HepG2 (cell line): ENCODE measurements around the gene SRRM4. TPM values are rescaled to one million over a fixed set of nuclear protein-coding genes. Genes with fewer than 3 reads are reported as not detected.

Source experiments
- ATAC-seq: fragments of 200-7000 bp; cut with Tn5 transposase; 3 replicates; pipeline ENCODE4 v1.9.1; 2020; ENCODE audit warnings: mild to moderate bottlenecking, moderate library complexity
- BruUV-seq: library from RNA; stranded (reverse); fragments of 400-500 nt; replicated peaks from 2 replicates; lab custom pipeline; 2021; lab: Mats Ljungman, UMichigan
- CTCF ChIA-PET: fragments of 300-600 bp; formaldehyde crosslinking; extraction: SDS; loops from one replicate; lab custom pipeline; 2021; ENCODE audit warnings: low total read pairs, inconsistent platforms, low intra/inter-chr PET ratio; lab: Yijun Ruan, JAX
- POLR2A ChIA-PET: fragments of 350-600 bp; sonication (Branson Sonifier 250); formaldehyde crosslinking; loops from one replicate; lab custom pipeline; 2020; ENCODE audit warnings: antibody characterized with exemption, inconsistent platforms; lab: Yijun Ruan, JAX
- DNase-seq: peaks from one replicate; pipeline ENCODE4 v3.0.0-alpha.2; 2015; ENCODE audit warnings: low spot score
- FAIRE-seq: peaks from 3 replicates; lab custom pipeline; 2011; peaks lifted over from hg19 to GRCh38; lab: Jason Lieb, UNC
- H2AFZ ChIP-seq: one replicate; pipeline ENCODE4 v1.6.1; 2011; ENCODE audit warnings: low read length, inconsistent platforms
- H3K27ac ChIP-seq: fragments of 300-600 bp; 3 replicates; pipeline ENCODE4 v1.8.0; 2011; ENCODE audit warnings: mixed run types, mild to moderate bottlenecking, mixed read lengths, low read length, inconsistent platforms; ENCODE audit not compliant: insufficient read depth; ENCODE audit errors: extremely low read length
- H3K27me3 ChIP-seq, 2 experiments: fragments of 200-600 bp in 1 of 2; 2 replicates in 1 of 2; 3 replicates in 1 of 2; pipeline versions ENCODE4 v1.6.0 to v1.8.0; 2011; ENCODE audit warnings: low read length in 2 of 2, mild to moderate bottlenecking in 2 of 2, moderate library complexity in 2 of 2, inconsistent platforms in 1 of 2; ENCODE audit not compliant: insufficient read depth in 2 of 2, control insufficient read depth in 1 of 2
- H3K36me3 ChIP-seq, 2 experiments: fragments of 200-600 bp in 1 of 2; replicated peaks in 1 of 2; 2 replicates in 1 of 2; 3 replicates in 1 of 2; pipeline versions ENCODE4 v1.5.1 to v1.8.0; 2011; ENCODE audit warnings: low read length in 2 of 2, inconsistent platforms in 1 of 2; ENCODE audit not compliant: insufficient read depth in 2 of 2, control insufficient read depth in 1 of 2
- H3K4me1 ChIP-seq: 2 replicates; pipeline ENCODE4 v1.5.1; 2012; ENCODE audit warnings: low read length, inconsistent platforms; ENCODE audit not compliant: insufficient read depth
- H3K4me2 ChIP-seq: 2 replicates; pipeline ENCODE4 v1.6.0; 2011; ENCODE audit warnings: low read depth, low read length, inconsistent platforms
- H3K4me3 ChIP-seq, 3 experiments: fragments of 200-600 bp in 1 of 3; sonication (generic), shearing (Covaris generic) in 1 of 3; replicated peaks in 1 of 3; 2 replicates each; pipeline ENCODE4 v1.5.1; 2011 to 2016; ENCODE audit warnings: low read length in 3 of 3, inconsistent platforms in 2 of 3, low read depth in 2 of 3, mild to moderate bottlenecking in 2 of 3, control low read depth in 1 of 3, mixed read lengths in 1 of 3; ENCODE audit not compliant: insufficient read depth in 1 of 3
- H3K79me2 ChIP-seq: one replicate; pipeline ENCODE4 v1.6.1; 2011; ENCODE audit warnings: low read length, inconsistent platforms; ENCODE audit not compliant: insufficient read depth
- H3K9ac ChIP-seq: 2 replicates; pipeline ENCODE4 v1.6.0; 2011; ENCODE audit warnings: mild to moderate bottlenecking, low read depth, low read length, inconsistent platforms; ENCODE audit not compliant: insufficient read depth
- H3K9me3 ChIP-seq: 2 replicates; pipeline ENCODE4 v1.5.1; 2012; ENCODE audit warnings: mild to moderate bottlenecking, low read length
- H4K20me1 ChIP-seq: 2 replicates; pipeline ENCODE4 v1.6.0; 2011; ENCODE audit warnings: inconsistent platforms, mild to moderate bottlenecking, low read length, moderate library complexity; ENCODE audit not compliant: insufficient read depth
- CBX2 ChIP-seq, 2 experiments: fragments of 200-600 bp in 1 of 2; sonication (generic); formaldehyde crosslinking in 1 of 2; IDR thresholded peaks; 2 replicates each; pipeline versions ENCODE4 v1.7.0 to v1.8.1; 2018 to 2022; ENCODE audit warnings: low read depth in 2 of 2, low read length in 1 of 2, mild to moderate bottlenecking in 1 of 2, missing genetic modification reagents in 1 of 2
- CENPBD1 ChIP-seq: sonication (generic); formaldehyde crosslinking; IDR thresholded peaks from 2 replicates; pipeline ENCODE4 v1.8.0; 2022; ENCODE audit warnings: missing genetic modification reagents, low read depth, mild to moderate bottlenecking, borderline replicate concordance
- CREB1 ChIP-seq, 2 experiments: fragments of 450-650 bp in 1 of 2; IDR thresholded peaks; 2 replicates each; pipeline ENCODE4 v1.6.1; 2016 to 2017; ENCODE audit warnings: control low read depth in 1 of 2, mild to moderate bottlenecking in 1 of 2, missing compliant biosample characterization in 1 of 2, missing genetic modification characterization in 1 of 2
- IKZF4 ChIP-seq: sonication (generic); formaldehyde crosslinking; IDR thresholded peaks from 2 replicates; pipeline ENCODE4 v1.5.1; 2020; ENCODE audit warnings: borderline replicate concordance, mild to moderate bottlenecking, low read depth, missing genetic modification reagents; ENCODE audit errors: not compliant biosample characterization
- KDM4B ChIP-seq: sonication (generic); formaldehyde crosslinking; IDR thresholded peaks from 2 replicates; pipeline ENCODE4 v1.4.0; 2020; ENCODE audit warnings: missing genetic modification reagents
- MED13 ChIP-seq: sonication (generic); formaldehyde crosslinking; IDR thresholded peaks from 2 replicates; pipeline ENCODE4 v1.5.0; 2020; ENCODE audit warnings: missing genetic modification reagents
- ZNF333 ChIP-seq: sonication (generic); formaldehyde crosslinking; IDR thresholded peaks from 2 replicates; pipeline ENCODE4 v1.4.0; 2020; ENCODE audit warnings: mild to moderate bottlenecking, missing genetic modification reagents, borderline replicate concordance
- WGBS: methylation state at CpG from one replicate; pipeline ENCODE4 v1.1.6; 2017; ENCODE audit warnings: low lambda C conversion rate; 5-methylcytosine and 5-hydroxymethylcytosine counted together
- in situ Hi-C: cut with HindIII; loops from 2 replicates; pipeline ENCODE4 v1.10.0; 2017; ENCODE audit warnings: low pct_unique_long_range_greater_than_20kb; ENCODE audit not compliant: extremely low pct_ligation_motif_present
- intact Hi-C: fragments of 100-400 bp; cut with micrococcal nuclease; formaldehyde crosslinking; loops from one replicate; pipeline ENCODE4 v1.10.0; 2022; ENCODE audit not compliant: unreplicated experiment
- polyA plus RNA-seq, 8 experiments: library from polyadenylated mRNA; depleted of rRNA in 3 of 8; stranded (reverse) in 7 of 8; unstranded in 1 of 8; fragments of >200 nt; fragmentation: Illumina TruSeq in 4 of 8; extraction: Trizol in 4 of 8; gene quantifications; 2 replicates each; pipeline versions ENCODE4 v1.2.1 to v1.2.3, GENCODE V29; 2011 to 2016; ENCODE audit warnings: low read depth in 4 of 8, missing spikeins in 1 of 8, mixed read lengths in 1 of 8; ENCODE audit not compliant: insufficient read depth in 1 of 8
- total RNA-seq, 5 experiments: library from RNA; depleted of rRNA; stranded (reverse); fragments of >200 nt; fragmentation: Illumina TruSeq; extraction: Trizol; gene quantifications; 2 replicates each; pipeline ENCODE4 v1.2.3, GENCODE V29; 2016; ENCODE audit warnings: low read depth in 1 of 5
- TF ChIP-seq, protein P1 (sequence below): sonication (generic); formaldehyde crosslinking; IDR thresholded peaks from 2 replicates; pipeline ENCODE4 v1.9.0; 2022; ENCODE audit warnings: missing genetic modification reagents, mild to moderate bottlenecking, borderline replicate concordance
- TF ChIP-seq, protein P2 (sequence below): IDR thresholded peaks from 2 replicates; pipeline ENCODE4 v1.6.1; 2016; ENCODE audit warnings: low read depth, missing genetic modification reagents, missing compliant biosample characterization

The SRRM4 gene
- total and polyA plus RNA-seq, 2 of the 13 experiments (the other 11 are each of a cell fraction or from before 2014, with no cell fraction given): not detected

DNA sequence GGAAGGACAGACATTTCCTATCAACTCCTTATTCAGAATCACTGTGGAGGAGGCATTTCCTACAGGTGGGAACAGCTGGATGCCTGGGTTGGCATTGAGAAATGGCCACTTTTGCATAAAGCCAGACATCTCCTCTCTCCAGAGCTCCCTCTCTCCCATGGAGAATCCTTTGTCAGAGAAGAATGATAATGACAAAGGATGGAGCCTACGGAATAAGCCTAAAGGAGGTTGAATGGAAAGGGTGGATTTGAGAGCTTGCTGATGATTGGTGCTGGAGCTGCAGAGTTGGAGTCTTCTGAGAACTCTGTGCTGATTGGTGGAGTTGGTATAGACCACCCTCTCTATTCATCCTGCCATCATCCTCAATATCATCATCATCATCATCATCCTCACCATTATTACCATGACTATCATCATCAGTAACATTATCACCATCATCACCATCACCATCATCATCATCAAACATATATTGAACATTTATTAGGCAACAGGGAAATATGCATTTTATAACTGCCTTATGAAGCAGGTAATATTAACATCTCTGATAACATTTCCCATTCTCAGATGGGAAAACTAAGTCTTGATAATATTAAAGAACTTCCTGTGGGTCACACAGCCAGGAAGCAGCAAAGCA lies 108.2 kb downstream of the SRRM4 start:
- Histone ChIP-seq H3K4me3 (no peak overlapping the region), H4K20me1 (no peaks in the 10 kb centered on the region), H3K27me3 (0 out of 5 replicates have a peak, but pooled peaks cover 0 to 3% of the 10 kb centered on the region in 2 experiments), H3K4me1 (no peaks in the 10 kb centered on the region), H3K4me2 (no peak overlapping the region), H2AFZ (no peak overlapping the region), H3K27ac (no peak overlapping the region), H3K36me3 (no peaks in the 10 kb centered on the region), H3K79me2 (no peaks in the 10 kb centered on the region), H3K9ac (no peak overlapping the region), H3K9me3 (no peaks in the 10 kb centered on the region)
- 7% methylated on average over 1 of the region's 1 CpG for WGBS
- FAIRE-seq (no peak), ATAC-seq (no peak), DNase-seq (no peak)
- BruUV-seq: no TSS peak
- intact Hi-C loops (no loop called here), in situ Hi-C loops (no loop called here)
- ChIA-PET POLR2A (no interaction called here), CTCF (no interaction called here)
- TF ChIP-seq CREB1 (IDR thresholded peaks at IDR 0.05) (peak; percentile 74), CREB1 (CRISPR knock-in tag; IDR thresholded peaks at IDR 0.05) (no peak), IKZF4 (CRISPR knock-in tag) (no peak)

- intact Hi-C loops: no loop called here
- ChIA-PET POLR2A (no interaction called here), CTCF (no interaction called here)
- no peak overlapping the region for H3K9ac ChIP-seq
- H3K4me3 ChIP-seq: no peak overlapping the region
- 0 out of 5 replicates have a peak, but pooled peaks cover 0 to 3% of the 10 kb centered on the region in 2 experiments for H3K27me3 ChIP-seq
- no TSS peak for BruUV-seq
- no peak for DNase-seq
- no peak for ATAC-seq
- H4K20me1 ChIP-seq: no peaks in the 10 kb centered on the region
- no peaks in the 10 kb centered on the region for H3K79me2 ChIP-seq
- 0% methylated on average over 1 of the region's 1 CpG for WGBS
- FAIRE-seq: no peak
- no peak overlapping the region for H3K27ac ChIP-seq
- no peak overlapping the region for H3K4me2 ChIP-seq
- H3K9me3 ChIP-seq: no peaks in the 10 kb centered on the region
- no peaks in the 10 kb centered on the region for H3K4me1 ChIP-seq
- no peak overlapping the region for H2AFZ ChIP-seq
- no peaks in the 10 kb centered on the region for H3K36me3 ChIP-seq
- in situ Hi-C loops: no loop called here
- no peak for TF ChIP-seq CBX2 (IDR thresholded peaks at IDR 0.05; ENCODE audit: low read depth, low read length)
- TF ChIP-seq CBX2 (CRISPR knock-in tag; IDR thresholded peaks at IDR 0.05; ENCODE audit: low read depth): no peak
- TF ChIP-seq KDM4B: no peak
- TF ChIP-seq, protein P1, sequence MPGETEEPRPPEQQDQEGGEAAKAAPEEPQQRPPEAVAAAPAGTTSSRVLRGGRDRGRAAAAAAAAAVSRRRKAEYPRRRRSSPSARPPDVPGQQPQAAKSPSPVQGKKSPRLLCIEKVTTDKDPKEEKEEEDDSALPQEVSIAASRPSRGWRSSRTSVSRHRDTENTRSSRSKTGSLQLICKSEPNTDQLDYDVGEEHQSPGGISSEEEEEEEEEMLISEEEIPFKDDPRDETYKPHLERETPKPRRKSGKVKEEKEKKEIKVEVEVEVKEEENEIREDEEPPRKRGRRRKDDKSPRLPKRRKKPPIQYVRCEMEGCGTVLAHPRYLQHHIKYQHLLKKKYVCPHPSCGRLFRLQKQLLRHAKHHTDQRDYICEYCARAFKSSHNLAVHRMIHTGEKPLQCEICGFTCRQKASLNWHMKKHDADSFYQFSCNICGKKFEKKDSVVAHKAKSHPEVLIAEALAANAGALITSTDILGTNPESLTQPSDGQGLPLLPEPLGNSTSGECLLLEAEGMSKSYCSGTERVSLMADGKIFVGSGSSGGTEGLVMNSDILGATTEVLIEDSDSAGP: no peak
- TF ChIP-seq, protein P2, sequence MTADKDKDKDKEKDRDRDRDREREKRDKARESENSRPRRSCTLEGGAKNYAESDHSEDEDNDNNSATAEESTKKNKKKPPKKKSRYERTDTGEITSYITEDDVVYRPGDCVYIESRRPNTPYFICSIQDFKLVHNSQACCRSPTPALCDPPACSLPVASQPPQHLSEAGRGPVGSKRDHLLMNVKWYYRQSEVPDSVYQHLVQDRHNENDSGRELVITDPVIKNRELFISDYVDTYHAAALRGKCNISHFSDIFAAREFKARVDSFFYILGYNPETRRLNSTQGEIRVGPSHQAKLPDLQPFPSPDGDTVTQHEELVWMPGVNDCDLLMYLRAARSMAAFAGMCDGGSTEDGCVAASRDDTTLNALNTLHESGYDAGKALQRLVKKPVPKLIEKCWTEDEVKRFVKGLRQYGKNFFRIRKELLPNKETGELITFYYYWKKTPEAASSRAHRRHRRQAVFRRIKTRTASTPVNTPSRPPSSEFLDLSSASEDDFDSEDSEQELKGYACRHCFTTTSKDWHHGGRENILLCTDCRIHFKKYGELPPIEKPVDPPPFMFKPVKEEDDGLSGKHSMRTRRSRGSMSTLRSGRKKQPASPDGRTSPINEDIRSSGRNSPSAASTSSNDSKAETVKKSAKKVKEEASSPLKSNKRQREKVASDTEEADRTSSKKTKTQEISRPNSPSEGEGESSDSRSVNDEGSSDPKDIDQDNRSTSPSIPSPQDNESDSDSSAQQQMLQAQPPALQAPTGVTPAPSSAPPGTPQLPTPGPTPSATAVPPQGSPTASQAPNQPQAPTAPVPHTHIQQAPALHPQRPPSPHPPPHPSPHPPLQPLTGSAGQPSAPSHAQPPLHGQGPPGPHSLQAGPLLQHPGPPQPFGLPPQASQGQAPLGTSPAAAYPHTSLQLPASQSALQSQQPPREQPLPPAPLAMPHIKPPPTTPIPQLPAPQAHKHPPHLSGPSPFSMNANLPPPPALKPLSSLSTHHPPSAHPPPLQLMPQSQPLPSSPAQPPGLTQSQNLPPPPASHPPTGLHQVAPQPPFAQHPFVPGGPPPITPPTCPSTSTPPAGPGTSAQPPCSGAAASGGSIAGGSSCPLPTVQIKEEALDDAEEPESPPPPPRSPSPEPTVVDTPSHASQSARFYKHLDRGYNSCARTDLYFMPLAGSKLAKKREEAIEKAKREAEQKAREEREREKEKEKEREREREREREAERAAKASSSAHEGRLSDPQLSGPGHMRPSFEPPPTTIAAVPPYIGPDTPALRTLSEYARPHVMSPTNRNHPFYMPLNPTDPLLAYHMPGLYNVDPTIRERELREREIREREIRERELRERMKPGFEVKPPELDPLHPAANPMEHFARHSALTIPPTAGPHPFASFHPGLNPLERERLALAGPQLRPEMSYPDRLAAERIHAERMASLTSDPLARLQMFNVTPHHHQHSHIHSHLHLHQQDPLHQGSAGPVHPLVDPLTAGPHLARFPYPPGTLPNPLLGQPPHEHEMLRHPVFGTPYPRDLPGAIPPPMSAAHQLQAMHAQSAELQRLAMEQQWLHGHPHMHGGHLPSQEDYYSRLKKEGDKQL (CRISPR knock-in tag): no peak
- TF ChIP-seq MED13 (CRISPR knock-in tag): no peak
- TF ChIP-seq CENPBD1 (CRISPR knock-in tag): no peak
- TF ChIP-seq ZNF333 (CRISPR knock-in tag): no peak
These were observed 108.9 kb downstream of the SRRM4 start for GRCh38 chr12:119090276-119090675.
